Kasumi-1 (cell line): Measurements from ENCODE around the gene OR5M3.

Experiments used
- DNase-seq, 2 experiments: peaks; one replicate each; lab custom pipeline; 2025; lab: John Stamatoyannopoulos, UW

Gene OR5M3

DNA sequence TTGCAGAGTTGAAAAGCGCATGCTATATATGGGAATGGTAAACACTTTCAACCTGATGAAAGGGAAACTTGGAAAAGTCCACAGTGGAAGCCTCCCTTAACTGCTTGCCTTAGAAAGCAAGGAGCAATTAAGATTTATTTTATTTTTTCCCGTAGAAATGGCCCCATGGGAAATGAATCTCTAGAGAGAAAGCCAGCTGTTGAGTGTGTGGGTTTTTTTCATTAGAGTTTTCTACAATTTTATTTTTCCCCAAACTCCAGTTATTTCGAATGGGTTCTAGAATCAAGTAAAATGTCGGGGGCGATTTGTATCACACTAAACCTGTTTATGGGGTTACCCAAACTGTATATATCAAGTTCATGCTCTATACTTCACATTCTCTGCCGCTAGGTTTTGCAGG lies at the start of gene OR5M3:
OR5M3 (minus strand) TSS at position 101 of the 400 bp plus-strand sequence. CDS start 2,855 bp downstream, outside the sequence.
- no peak for DNase-seq

GRCh38 chr11:56522008-56522407 lies 48.9 kb upstream of the OR5M3 start:
- DNase-seq: no peak

DNA sequence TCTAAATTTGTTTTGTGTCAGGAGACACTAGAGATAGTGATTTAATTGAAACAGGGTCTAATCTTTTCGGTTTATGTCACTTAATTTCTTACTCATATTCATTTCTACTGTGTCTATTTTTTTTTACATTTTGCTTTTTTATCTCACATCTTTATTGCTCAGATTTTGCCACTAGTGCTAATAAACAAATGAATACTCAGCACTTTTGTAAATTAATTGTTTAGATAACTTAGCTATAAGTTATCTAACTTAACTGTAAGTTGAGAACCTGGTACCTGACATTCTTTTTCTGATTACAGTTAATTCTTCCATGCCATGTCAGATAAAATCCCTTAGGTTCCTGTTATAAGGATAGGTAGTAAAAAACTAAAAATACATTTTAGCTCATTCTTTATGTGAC lies 40.1 kb upstream of the OR5M3 start:
- DNase-seq: no peak

GRCh38 chr11:56509439-56509838 lies 36.3 kb upstream of the OR5M3 start:
- DNase-seq: no peak

GRCh38 chr11:56497010-56497409 lies 23.9 kb upstream of the OR5M3 start:
- DNase-seq: no peak

DNA sequence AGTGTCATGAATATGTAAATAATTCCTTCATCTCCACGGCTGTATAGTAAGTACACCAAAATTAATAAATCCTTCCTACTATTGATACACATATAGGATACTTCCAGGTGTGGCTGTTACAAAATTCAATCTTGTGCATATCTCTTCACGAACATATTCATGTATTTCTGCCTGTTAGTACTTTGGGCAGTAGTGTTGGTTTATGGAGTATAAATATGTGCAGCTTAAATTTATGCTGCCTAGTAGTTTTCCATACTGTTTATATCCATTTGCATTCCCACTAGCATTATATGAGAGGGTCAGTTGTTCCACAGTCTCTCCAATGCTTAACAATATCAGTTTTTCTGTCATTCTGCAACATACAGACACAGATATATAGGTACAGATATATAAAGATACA lies 22.0 kb upstream of the OR5M3 start:
- DNase-seq: no peak

DNA sequence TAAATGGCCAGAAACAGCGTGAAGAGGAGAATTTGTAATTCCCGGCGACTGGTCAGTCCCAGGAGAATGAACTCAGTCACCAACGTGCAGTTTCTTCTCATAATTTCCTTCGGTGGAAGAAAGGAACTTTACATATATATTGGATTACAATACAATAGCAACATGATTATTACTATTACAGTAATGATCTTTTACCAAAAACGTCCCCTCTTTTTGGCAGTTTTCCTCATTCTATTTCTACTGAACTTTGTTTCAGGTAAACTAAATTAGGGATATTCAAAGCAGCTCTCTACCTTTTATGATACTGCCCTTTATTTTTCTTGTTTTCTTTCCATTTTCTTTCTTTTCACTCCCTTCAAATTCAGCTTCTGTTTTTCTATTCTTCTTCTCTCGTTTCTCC lies 18.1 kb upstream of the OR5M3 start, which contains the start of gene OR5M8:
OR5M8 (minus strand) TSS at position 101 of the 400 bp plus-strand sequence; CDS start at position 101, 0 bp downstream.
- no peak for DNase-seq

DNA sequence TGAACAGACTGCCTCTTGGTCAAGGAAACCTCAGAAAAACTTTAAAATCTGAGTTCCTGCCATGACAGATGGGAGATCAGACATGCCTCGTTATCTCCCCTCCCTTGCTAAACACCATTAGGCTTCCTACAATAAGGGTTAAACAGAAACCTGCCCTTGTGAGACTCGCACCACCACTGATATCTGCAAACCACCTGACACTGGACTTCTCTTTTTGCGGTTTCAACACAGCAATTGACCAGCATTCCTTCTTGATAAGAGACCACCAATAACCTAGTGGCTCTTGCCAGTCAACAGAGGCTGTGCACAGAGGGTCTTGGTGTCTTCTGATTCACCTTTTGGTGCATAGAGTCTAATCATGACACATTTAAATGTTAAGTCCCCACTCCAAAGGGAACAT lies 13.6 kb upstream of the OR5M3 start:
- DNase-seq: no peak

DNA sequence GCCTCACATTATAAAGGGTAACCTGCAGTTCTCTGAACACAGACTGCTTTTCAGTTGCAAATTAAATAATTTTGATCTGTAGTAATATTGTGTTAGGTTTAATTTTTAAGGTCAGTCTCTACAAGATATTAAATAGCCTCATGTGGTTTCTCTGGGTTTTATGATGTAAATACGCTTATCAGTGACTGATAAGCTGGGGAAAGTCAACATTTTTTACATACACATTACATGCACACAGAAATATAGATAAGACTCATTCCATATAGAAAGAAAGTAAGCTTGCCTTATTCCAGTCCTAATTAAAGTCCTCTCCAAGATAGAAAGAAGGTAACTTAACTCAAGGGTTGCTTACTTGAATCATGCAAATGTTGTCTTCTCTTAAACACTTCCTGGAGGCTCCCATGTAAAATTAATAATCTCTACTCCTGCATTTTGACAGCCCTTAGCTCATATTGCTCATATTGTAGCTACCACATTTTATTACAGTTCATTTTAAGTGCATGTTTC lies 1.6 kb upstream of the OR5M3 start:
- DNase-seq: no peak

- DNase-seq: no peak
Observed at GRCh38 chr11:56457076-56457475, 16.1 kb downstream of the OR5M3 start.

DNA sequence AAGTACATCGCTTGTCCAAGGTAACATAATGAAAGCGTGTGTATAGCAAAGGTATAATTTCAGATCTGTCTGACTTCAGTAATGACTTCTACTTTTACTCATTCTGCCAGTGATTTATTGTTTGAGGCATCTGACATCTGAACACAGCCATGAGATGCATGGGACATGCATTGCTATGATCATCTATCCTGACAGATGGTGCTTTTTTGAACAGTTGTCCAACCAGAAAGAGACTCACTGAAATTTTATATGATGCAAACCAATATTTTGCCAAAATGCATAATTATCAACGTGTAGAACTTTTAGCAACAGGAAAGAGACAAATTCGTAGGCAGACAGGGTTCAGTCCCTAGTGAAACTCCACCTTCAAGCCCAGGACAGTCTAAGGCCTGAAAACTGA lies 19.6 kb downstream of the OR5M3 start:
- no peak for DNase-seq
